HG02588 (cell line): ENCODE data around the gene FDPS.
"Not testable (repeated sequence)": the region's sequence is repeated elsewhere in the genome, so short reads cannot be mapped to it uniquely, and the experiment has no call there.

Source experiments
- ATAC-seq: cut with Tn5 transposase; IDR thresholded peaks from one replicate; pipeline ENCODE4 v1.9.1; 2021; ENCODE audit warnings: mild to moderate bottlenecking, moderate library complexity; ENCODE audit not compliant: unreplicated experiment

Gene FDPS

GRCh38 chr1:155318082-155318481 lies 9.4 kb downstream of the FDPS start:
- ATAC-seq: no peak

DNA sequence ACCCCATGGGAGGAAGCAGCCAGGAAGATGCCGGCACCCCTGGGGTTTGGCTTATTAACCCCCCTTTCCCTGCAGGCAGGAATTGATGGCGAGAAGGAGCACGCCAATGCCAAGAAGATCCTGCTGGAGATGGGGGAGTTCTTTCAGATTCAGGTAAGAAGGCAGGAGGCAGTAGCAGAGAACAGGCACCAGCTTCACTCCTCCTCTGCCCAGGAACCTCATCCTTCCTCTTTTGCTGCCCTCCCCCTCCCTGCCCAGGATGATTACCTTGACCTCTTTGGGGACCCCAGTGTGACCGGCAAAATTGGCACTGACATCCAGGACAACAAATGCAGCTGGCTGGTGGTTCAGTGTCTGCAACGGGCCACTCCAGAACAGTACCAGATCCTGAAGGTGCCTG lies 10.9 kb downstream of the FDPS start:
- ATAC-seq: no peak

DNA sequence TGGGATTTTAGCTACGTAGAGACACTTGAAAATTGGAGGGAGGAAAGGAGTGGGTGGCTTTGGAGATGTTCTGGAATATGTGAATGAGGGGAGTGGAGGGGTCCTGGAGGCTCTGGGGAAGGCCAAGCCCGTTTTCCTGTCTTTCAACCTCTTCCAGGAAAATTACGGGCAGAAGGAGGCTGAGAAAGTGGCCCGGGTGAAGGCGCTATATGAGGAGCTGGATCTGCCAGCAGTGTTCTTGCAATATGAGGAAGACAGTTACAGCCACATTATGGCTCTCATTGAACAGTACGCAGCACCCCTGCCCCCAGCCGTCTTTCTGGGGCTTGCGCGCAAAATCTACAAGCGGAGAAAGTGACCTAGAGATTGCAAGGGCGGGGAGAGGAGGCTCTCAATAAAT lies 11.6 kb downstream of the FDPS start:
- no peak for ATAC-seq

GRCh38 chr1:155320661-155321617 lies 12.3 kb downstream of the FDPS start, which contains the start of gene RUSC1:
Gene RUSC1, plus strand, starts transcription at chr1:155320894. Its CDS starts 880 bp downstream, at chr1:155321774.
- no peak for ATAC-seq

GRCh38 chr1:155321639-155322503 lies 13.2 kb downstream of the FDPS start:
- no peak for ATAC-seq

- no peak for ATAC-seq
Measured at GRCh38 chr1:155322571-155322952, 13.9 kb downstream of the FDPS start.

- peak; percentile 53 for ATAC-seq
Measured at GRCh38 chr1:155322953-155323728, 14.5 kb downstream of the FDPS start.

DNA sequence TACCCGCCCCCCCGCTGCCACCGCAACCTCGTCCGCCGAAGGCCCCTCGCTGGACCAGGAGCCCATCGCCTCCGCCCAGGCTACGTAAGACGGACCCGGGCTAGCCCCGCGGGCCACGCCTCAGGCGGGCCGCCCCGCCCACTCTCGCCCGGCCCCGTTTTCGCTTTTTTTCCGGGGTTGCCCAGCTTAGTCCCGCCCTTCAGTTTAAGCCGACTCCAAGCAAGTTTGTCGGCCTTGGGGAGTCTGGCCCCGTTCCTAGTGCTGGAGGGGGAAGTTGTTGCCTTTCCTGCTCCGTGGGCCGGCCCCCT lies 15.0 kb downstream of the FDPS start:
- peak; percentile 40 for ATAC-seq

GRCh38 chr1:155324037-155324716 lies 15.5 kb downstream of the FDPS start:
- ATAC-seq: peak; percentile 58

DNA sequence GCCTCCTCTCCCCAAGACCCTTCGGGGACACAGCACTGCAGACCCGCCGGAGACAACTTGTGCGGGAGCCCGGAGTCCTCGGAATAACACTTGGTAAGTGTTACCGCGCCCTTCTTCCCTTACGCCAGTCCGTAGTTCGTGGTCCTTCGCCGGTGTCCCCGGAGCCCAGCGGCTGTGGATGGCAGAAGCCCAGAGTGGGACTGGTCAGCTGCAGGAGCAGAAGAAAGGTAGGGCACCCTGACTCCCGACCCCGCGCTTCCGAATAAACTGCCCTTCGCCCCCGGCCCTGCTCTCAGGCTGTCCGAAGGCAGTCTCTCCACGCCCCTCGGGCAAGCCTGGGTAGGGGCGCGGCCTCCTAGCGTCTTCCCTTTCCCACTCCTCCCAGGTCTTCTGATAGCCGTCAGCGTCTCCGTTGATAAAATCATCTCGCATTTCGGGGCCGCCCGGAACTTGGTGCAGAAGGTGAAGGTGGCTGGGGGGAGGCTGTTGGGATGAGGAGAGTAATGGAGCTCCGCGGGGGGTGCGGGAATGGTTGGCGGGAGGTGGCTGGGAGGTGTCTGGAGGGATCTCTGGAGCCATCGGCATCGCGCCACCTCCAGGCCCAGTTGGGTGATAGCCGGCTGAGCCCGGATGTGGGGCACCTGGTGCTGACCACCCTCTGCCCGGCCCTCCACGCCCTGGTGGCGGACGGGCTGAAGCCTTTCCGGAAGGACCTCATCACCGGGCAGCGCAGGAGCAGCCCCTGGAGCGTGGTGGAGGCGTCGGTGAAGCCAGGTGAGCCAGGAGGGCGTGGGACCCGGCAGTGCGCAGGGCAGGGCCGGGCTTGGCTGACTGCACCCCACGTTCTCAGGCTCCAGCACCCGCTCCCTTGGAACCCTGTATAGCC lies 16.3 kb downstream of the FDPS start:
- ATAC-seq: no peak

DNA sequence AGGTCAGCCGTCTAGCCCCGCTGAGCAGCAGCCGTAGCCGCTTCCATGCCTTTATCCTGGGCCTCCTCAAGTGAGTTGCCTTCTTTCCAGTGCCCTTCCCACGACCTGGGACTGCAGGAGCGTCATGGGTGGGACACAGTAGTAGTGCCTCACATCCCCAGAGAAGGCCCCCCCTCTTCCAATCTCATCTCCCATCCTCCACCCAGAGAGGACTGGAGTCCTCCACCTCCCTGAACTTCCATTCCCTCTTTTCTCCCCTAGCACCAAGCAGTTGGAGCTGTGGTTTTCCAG lies 16.9 kb downstream of the FDPS start:
- ATAC-seq: no peak

GRCh38 chr1:155326020-155326526 lies 17.4 kb downstream of the FDPS start:
- no peak for ATAC-seq

GRCh38 chr1:155326631-155327037 lies 18.0 kb downstream of the FDPS start:
- ATAC-seq: no peak

GRCh38 chr1:155327981-155328380 lies 19.3 kb downstream of the FDPS start:
- ATAC-seq: no peak

GRCh38 chr1:155328856-155329255 lies 20.2 kb downstream of the FDPS start:
- ATAC-seq: not testable (repeated sequence)

GRCh38 chr1:155329980-155330598 lies 21.4 kb downstream of the FDPS start:
- ATAC-seq: no peak

GRCh38 chr1:155334962-155335361 lies 26.3 kb downstream of the FDPS start:
- no peak for ATAC-seq

GRCh38 chr1:155339515-155340097 lies 30.9 kb downstream of the FDPS start:
- ATAC-seq: no peak

- ATAC-seq: no peak
Measured at GRCh38 chr1:155342842-155343241, 34.2 kb downstream of the FDPS start.
